NCI-H524 (cell line): ENCODE results near the gene APCS.

ENCODE experiments used
- DNase-seq, 2 experiments: peaks; one replicate each; lab custom pipeline; 2025; lab: John Stamatoyannopoulos, UW

Gene APCS, protein sequence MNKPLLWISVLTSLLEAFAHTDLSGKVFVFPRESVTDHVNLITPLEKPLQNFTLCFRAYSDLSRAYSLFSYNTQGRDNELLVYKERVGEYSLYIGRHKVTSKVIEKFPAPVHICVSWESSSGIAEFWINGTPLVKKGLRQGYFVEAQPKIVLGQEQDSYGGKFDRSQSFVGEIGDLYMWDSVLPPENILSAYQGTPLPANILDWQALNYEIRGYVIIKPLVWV

DNA sequence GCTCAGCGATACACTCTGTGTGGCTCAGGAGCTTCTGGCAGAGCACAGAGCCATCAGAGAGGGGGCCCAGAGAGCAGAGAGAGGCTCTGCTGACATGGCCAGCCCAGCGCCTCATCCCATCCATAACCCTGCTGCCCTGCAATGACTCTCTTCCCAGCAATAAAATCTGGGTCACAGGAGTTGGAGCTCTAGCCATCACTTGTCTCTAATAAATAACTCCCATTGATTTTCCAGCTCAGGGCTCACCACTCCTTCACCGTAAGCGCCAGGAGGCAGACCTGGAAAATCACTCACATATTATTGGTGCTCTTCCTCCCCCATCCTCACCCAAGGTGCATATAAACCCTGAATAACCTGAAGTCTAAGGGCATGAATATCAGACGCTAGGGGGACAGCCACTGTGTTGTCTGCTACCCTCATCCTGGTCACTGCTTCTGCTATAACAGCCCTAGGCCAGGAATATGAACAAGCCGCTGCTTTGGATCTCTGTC lies at the start of gene APCS:
APCS (plus strand) TSS at position 366 of the 491 bp plus-strand sequence; CDS start at position 462, 96 bp downstream.
- DNase-seq, result no peak

- no peak for DNase-seq
Observed at GRCh38 chr1:159548126-159548525, 39.5 kb upstream of the APCS start.

GRCh38 chr1:159554261-159554660 lies 33.4 kb upstream of the APCS start:
- DNase-seq, result no peak

- DNase-seq, result no peak
Observed at GRCh38 chr1:159554696-159555095, 32.9 kb upstream of the APCS start.

- no peak for DNase-seq
Observed at GRCh38 chr1:159556931-159557369, 30.7 kb upstream of the APCS start.

GRCh38 chr1:159560599-159560998 lies 27.0 kb upstream of the APCS start:
- no peak for DNase-seq

- no peak for DNase-seq
Observed at GRCh38 chr1:159561497-159561896, 26.1 kb upstream of the APCS start.

GRCh38 chr1:159562680-159563079 lies 24.9 kb upstream of the APCS start:
- no peak for DNase-seq

GRCh38 chr1:159577446-159577845 lies 10.2 kb upstream of the APCS start:
- no peak for DNase-seq

- DNase-seq, result no peak
Observed at GRCh38 chr1:159580340-159580739, 7.3 kb upstream of the APCS start.

- no peak for DNase-seq
Observed at GRCh38 chr1:159581422-159581821, 6.2 kb upstream of the APCS start.

DNA sequence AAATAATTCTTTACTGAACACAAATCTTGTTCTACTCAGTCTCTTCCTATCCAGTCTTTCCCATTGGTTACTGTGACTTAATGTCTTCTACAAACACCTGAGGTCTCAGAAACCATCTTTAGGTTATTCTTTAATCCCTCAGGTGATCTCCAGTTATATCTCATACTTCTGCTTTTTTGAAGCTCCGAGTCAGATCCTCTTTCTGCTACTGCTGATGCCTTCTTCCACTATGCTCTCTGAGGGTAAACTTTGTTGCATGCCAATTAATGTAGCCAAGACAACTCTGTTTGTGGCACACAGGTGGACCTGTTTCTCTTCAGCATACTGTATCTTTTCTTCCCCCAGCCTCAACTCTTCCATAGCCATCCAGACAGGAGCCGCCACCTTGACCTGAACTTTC lies 3.1 kb upstream of the APCS start:
- DNase-seq, result no peak

DNA sequence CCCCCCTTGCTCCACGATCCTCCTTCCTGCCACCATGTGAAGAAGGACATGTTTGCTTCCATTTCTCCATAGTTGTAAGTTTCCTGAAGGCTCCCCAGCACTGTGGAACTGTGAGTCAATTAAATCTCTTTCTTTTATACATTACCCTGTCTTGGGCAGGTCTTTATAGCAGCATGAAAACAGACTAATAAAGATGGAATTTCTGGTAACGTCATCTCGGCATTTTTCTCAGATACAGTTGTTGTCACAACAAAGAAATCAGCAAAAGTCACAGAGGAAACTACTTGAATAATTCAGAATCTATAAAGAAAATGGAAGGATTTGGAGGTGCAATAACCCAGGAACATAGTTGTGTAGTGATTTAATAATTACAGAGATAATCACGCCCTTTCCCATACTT lies 4.4 kb downstream of the APCS start:
- no peak for DNase-seq

GRCh38 chr1:159594625-159595405 lies 7.2 kb downstream of the APCS start:
- DNase-seq, result no peak

DNA sequence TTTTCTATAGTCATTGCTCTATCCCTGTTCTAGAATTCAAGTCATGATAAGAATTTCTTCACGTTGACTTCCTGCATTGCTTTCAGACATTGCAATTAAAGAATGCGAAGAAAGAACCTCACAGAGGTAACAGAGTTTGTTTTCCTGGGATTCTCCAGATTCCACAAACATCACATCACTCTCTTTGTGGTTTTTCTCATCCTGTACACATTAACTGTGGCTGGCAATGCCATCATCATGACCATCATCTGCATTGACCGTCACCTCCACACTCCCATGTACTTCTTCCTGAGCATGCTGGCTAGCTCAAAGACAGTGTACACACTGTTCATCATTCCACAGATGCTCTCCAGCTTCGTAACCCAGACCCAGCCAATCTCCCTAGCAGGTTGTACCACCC lies 10.6 kb downstream of the APCS start:
- no peak for DNase-seq

- no peak for DNase-seq
Observed at GRCh38 chr1:159600894-159601293, 13.3 kb downstream of the APCS start.

- DNase-seq, result no peak
Observed at GRCh38 chr1:159602501-159602999, 14.9 kb downstream of the APCS start.

GRCh38 chr1:159612211-159612885 lies 24.7 kb downstream of the APCS start:
- no peak for DNase-seq

GRCh38 chr1:159632922-159633321 lies 45.3 kb downstream of the APCS start:
- no peak for DNase-seq
